SK-N-SH (cell line): ENCODE measurements around the gene CEP70. TPM values are rescaled to one million over a fixed set of nuclear protein-coding genes. Genes with fewer than 3 reads are reported as not detected.
"Not testable (repeated sequence)": the region's sequence is repeated elsewhere in the genome, so short reads cannot be mapped to it uniquely, and the experiment has no call there.

Experiments used
- CTCF ChIA-PET: fragments of 300-600, 350-600 bp; formaldehyde crosslinking; extraction: SDS; loops from one replicate; lab custom pipeline; 2021; lab: Yijun Ruan, JAX
- POLR2A ChIA-PET: fragments of 350-600 bp; sonication (Branson Sonifier 250); formaldehyde crosslinking; extraction: SDS; loops from one replicate; lab custom pipeline; 2020; ENCODE audit warnings: antibody characterized with exemption, inconsistent platforms; lab: Yijun Ruan, JAX
- DNase-seq: peaks from one replicate; pipeline ENCODE4 v3.0.0; 2012
- H2AFZ ChIP-seq: fragments of 200-600 bp; sonication (generic); 2 replicates; pipeline ENCODE4 v1.8.1; 2016; ENCODE audit warnings: antibody characterized with exemption, mild to moderate bottlenecking, low read depth
- H3F3A ChIP-seq: fragments of 200-600 bp; sonication (generic); replicated peaks from 2 replicates; pipeline ENCODE3; 2016; ENCODE audit warnings: antibody characterized with exemption, mild to moderate bottlenecking; ENCODE audit not compliant: insufficient read depth
- H3K27ac ChIP-seq, 2 experiments: fragments of 200-500 bp in 1 of 2; fragments of 200-600 bp in 1 of 2; sonication (Bioruptor generic) in 1 of 2; sonication (generic), shearing (Covaris generic) in 1 of 2; 2 replicates each; pipeline versions ENCODE4 v1.5.1 to v1.6.1; 2014 to 2016; ENCODE audit warnings: low read depth in 2 of 2, inconsistent platforms in 1 of 2, low read length in 1 of 2, mild to moderate bottlenecking in 1 of 2, mixed read lengths in 1 of 2
- H3K27me3 ChIP-seq: fragments of 200-600 bp; sonication (generic), shearing (Covaris generic); 2 replicates; pipeline ENCODE4 v1.6.1; 2016; ENCODE audit warnings: mixed run types; ENCODE audit not compliant: insufficient read depth
- H3K36me3 ChIP-seq, 2 experiments: fragments of 200-500 bp in 1 of 2; fragments of 200-600 bp in 1 of 2; sonication (Bioruptor generic) in 1 of 2; sonication (generic) in 1 of 2; replicated peaks in 1 of 2; 2 replicates each; pipeline versions ENCODE3 to v1.5.1; 2014 to 2016; ENCODE audit warnings: low read length in 1 of 2, mild to moderate bottlenecking in 1 of 2; ENCODE audit not compliant: insufficient read depth in 2 of 2, control insufficient read depth in 1 of 2
- H3K4me1 ChIP-seq, 2 experiments: fragments of 200-500 bp in 1 of 2; fragments of 200-600 bp in 1 of 2; sonication (Bioruptor generic) in 1 of 2; sonication (generic), shearing (Covaris generic) in 1 of 2; 2 replicates each; pipeline versions ENCODE4 v1.5.1 to v1.6.1; 2014 to 2016; ENCODE audit warnings: low read depth in 1 of 2, low read length in 1 of 2, mixed run types in 1 of 2; ENCODE audit not compliant: insufficient read depth in 2 of 2, control insufficient read depth in 1 of 2
- H3K4me2 ChIP-seq: fragments of 200-600 bp; sonication (generic), shearing (Covaris generic); 2 replicates; pipeline ENCODE4 v1.6.1; 2017; ENCODE audit warnings: mixed run types
- H3K4me3 ChIP-seq, 2 experiments: fragments of 200-500 bp in 1 of 2; fragments of 200-600 bp in 1 of 2; sonication (Bioruptor generic) in 1 of 2; sonication (generic), shearing (Covaris generic) in 1 of 2; 2 replicates each; pipeline versions ENCODE4 v1.5.1 to v1.8.1; 2014 to 2016; ENCODE audit warnings: low read depth in 2 of 2, inconsistent platforms in 1 of 2, low read length in 1 of 2, mild to moderate bottlenecking in 1 of 2, mixed read lengths in 1 of 2, moderate library complexity in 1 of 2
- H3K79me2 ChIP-seq: fragments of 200-600 bp; sonication (generic); 2 replicates; pipeline ENCODE4 v1.8.1; 2017; ENCODE audit warnings: mild to moderate bottlenecking; ENCODE audit not compliant: insufficient read depth
- H3K9ac ChIP-seq: fragments of 200-600 bp; sonication (generic); 2 replicates; pipeline ENCODE4 v1.6.1; 2017; ENCODE audit warnings: mixed run types
- H3K9me2 ChIP-seq: fragments of 200-600 bp; sonication (generic); 2 replicates; pipeline ENCODE4 v1.6.1; 2017; ENCODE audit warnings: mixed run types
- H3K9me3 ChIP-seq: fragments of 200-600 bp; sonication (generic); 2 replicates; pipeline ENCODE4 v1.6.1; 2017; ENCODE audit warnings: mixed run types, mild to moderate bottlenecking, moderate library complexity
- H4K20me1 ChIP-seq: fragments of 200-600 bp; sonication (generic); 2 replicates; pipeline ENCODE4 v1.6.1; 2017; ENCODE audit warnings: mild to moderate bottlenecking, mixed run types; ENCODE audit not compliant: insufficient read depth
- EP300 ChIP-seq, 2 experiments: IDR thresholded peaks; 2 replicates each; pipeline versions ENCODE4 v1.4.0 to v1.6.1; 2012; ENCODE audit warnings: borderline replicate concordance in 1 of 2, low read depth in 1 of 2, low read length in 1 of 2
- EZH2phosphoT487 ChIP-seq: fragments of 200-600 bp; sonication (generic); IDR thresholded peaks from 2 replicates; pipeline ENCODE4 v1.6.1; 2017; ENCODE audit warnings: low read depth, mixed run types, mild to moderate bottlenecking, antibody characterized with exemption, moderate library complexity, borderline replicate concordance
- FOXM1 ChIP-seq: IDR thresholded peaks from 2 replicates; pipeline ENCODE4 v1.4.0; 2012; ENCODE audit warnings: low read depth, mild to moderate bottlenecking
- GABPA ChIP-seq: IDR thresholded peaks from 2 replicates; pipeline ENCODE4 v1.4.0; 2012; ENCODE audit warnings: low read depth, mild to moderate bottlenecking
- JUND ChIP-seq: IDR thresholded peaks from 2 replicates; pipeline ENCODE4 v1.4.0; 2012
- NRF1 ChIP-seq: IDR thresholded peaks from 2 replicates; pipeline ENCODE4 v1.6.1; 2012; ENCODE audit warnings: low read depth, mild to moderate bottlenecking, low read length
- POLR2AphosphoS5 ChIP-seq: IDR thresholded peaks from 2 replicates; pipeline ENCODE4 v1.6.1; 2012; ENCODE audit warnings: low read depth, low read length
- RCOR1 ChIP-seq: fragments of 150-350 bp; IDR thresholded peaks from 2 replicates; pipeline ENCODE4 v1.6.1; 2017; ENCODE audit warnings: antibody characterized with exemption, low read length
- RFX5 ChIP-seq: IDR thresholded peaks from 2 replicates; pipeline ENCODE4 v1.6.1; 2012; ENCODE audit warnings: mild to moderate bottlenecking, improper control_type of control experiment, low read length
- YY1 ChIP-seq: IDR thresholded peaks from 2 replicates; pipeline ENCODE4 v1.4.0; 2012; ENCODE audit warnings: low read depth, mild to moderate bottlenecking
- WGBS: methylation state at CpG from one replicate; pipeline ENCODE4 v1.1.6; 2017; ENCODE audit warnings: low lambda C conversion rate; 5-methylcytosine and 5-hydroxymethylcytosine counted together
- polyA plus RNA-seq, 3 experiments: library from polyadenylated mRNA; depleted of rRNA; stranded (reverse); fragments of >200 nt; gene quantifications; 2 replicates each; pipeline ENCODE4 v1.2.3, GENCODE V29; 2012
- TF ChIP-seq, protein P1 (sequence below): IDR thresholded peaks from 2 replicates; pipeline ENCODE4; 2012
- TF ChIP-seq, protein P2 (sequence below): fragments of 150-350 bp; IDR thresholded peaks from 2 replicates; pipeline ENCODE4 v1.6.1; 2016; ENCODE audit warnings: mild to moderate bottlenecking, low read depth, low read length

Gene CEP70
- polyA plus RNA-seq, 1 of the 3 experiments (the other 2 are of a cell fraction): 3.7 TPM

DNA sequence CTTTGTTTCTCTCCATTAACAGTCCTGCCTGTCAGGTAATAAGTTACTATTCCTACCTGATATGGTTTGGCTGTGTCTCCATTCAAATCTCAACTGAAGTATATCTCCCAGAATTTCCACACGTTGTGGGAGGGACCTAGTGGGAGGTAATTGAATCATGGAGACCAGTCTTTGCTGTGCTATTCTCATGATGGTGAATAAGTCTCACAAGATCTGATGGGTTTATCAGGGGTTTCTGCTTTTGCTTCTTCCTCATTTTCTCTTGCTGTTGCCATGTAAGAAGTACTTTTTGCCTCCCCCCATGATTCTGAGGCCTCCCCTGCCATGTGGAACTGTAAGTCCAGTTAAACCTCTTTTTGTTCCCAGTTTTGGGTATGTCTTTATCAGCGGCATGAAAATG lies 7.6 kb upstream of the CEP70 start:
- H3K79me2 ChIP-seq, H3K4me2 ChIP-seq, H3K36me3 ChIP-seq, H3K4me1 ChIP-seq, DNase-seq, H3K9me3 ChIP-seq, H3K27me3 ChIP-seq, H2AFZ ChIP-seq, H3K9me2 ChIP-seq, H4K20me1 ChIP-seq, H3K9ac ChIP-seq, H3F3A ChIP-seq, H3K4me3 ChIP-seq, POLR2A ChIA-PET, H3K27ac ChIP-seq: not testable (repeated sequence)
- 45% methylated on average over 2 of the region's 2 CpGs for WGBS
- CTCF ChIA-PET: interaction anchor here (1.2 kb wide), 1 partner anchor 334 kb away, joined by 3 read pairs; no protein-coding TSS in a partner anchor

DNA sequence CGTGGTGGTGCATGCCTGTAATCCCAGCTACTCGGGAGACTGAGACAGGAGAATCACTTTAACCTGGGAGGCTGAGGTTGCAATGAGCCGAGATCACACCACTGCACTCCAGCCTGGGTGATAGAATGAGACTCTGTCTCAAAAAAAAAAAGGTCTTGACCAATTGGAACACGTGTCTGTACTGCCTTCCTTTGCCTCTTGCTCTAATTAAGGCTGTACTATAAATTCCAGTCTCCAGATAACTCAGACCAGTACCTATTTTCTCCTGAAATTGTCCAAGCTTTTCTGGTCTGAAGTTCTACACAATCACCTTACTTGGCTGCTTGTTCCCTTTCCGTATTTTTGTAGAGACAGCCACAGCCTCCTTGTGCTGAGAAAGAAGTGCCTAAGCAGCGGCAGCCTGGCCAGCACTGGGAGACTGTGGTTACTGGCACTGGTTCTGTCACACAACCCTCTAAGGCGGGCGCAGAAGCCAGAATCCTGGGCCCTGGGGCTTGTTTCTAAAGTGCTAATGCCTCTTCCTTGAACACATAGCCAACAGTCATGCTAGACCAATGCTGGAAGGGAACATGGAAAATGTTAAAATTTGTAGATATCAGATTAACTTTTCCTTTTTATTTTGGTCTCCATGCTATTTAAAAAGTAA lies 6.2 kb upstream of the CEP70 start:
- H3K4me1 ChIP-seq: no peaks in the 10 kb centered on the region
- H3K9me2 ChIP-seq: no peaks in the 10 kb centered on the region
- DNase-seq: no peak
- no peaks in the 10 kb centered on the region for H3K27me3 ChIP-seq
- no peak overlapping the region for H2AFZ ChIP-seq
- no peaks in the 10 kb centered on the region for H3K79me2 ChIP-seq
- no peak overlapping the region for H3K9ac ChIP-seq
- H3F3A ChIP-seq: no peaks in the 10 kb centered on the region
- H3K27ac ChIP-seq: no peak overlapping the region
- no peak overlapping the region for H3K4me2 ChIP-seq
- no peaks in the 10 kb centered on the region for H3K9me3 ChIP-seq
- TF ChIP-seq, protein P1, sequence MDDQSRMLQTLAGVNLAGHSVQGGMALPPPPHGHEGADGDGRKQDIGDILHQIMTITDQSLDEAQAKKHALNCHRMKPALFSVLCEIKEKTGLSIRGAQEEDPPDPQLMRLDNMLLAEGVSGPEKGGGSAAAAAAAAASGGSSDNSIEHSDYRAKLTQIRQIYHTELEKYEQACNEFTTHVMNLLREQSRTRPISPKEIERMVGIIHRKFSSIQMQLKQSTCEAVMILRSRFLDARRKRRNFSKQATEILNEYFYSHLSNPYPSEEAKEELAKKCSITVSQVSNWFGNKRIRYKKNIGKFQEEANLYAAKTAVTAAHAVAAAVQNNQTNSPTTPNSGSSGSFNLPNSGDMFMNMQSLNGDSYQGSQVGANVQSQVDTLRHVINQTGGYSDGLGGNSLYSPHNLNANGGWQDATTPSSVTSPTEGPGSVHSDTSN: no peak
- TF ChIP-seq EP300 (IDR thresholded peaks at IDR 0.05; ENCODE audit: borderline replicate concordance in 1 of 2, low read depth in 1 of 2, low read length in 1 of 2) (no peak), JUND (no peak), RFX5 (no peak), POLR2AphosphoS5 (no peak), NRF1 (no peak), RCOR1 (no peak), GABPA (no peak), FOXM1 (no peak), YY1 (no peak), EZH2phosphoT487 (no peak)
- TF ChIP-seq, protein P2, sequence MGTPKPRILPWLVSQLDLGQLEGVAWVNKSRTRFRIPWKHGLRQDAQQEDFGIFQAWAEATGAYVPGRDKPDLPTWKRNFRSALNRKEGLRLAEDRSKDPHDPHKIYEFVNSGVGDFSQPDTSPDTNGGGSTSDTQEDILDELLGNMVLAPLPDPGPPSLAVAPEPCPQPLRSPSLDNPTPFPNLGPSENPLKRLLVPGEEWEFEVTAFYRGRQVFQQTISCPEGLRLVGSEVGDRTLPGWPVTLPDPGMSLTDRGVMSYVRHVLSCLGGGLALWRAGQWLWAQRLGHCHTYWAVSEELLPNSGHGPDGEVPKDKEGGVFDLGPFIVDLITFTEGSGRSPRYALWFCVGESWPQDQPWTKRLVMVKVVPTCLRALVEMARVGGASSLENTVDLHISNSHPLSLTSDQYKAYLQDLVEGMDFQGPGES: no peak
- CTCF ChIA-PET: interaction anchor here (1.2 to 4.8 kb wide), 3 partner anchors 315 to 336 kb away, joined by 3 to 51 read pairs (median 9); no protein-coding TSS in a partner anchor
- WGBS: 75% methylated on average over 8 of the region's 8 CpGs
- no peaks in the 10 kb centered on the region for H3K36me3 ChIP-seq
- POLR2A ChIA-PET: no interaction called here
- H3K4me3 ChIP-seq: no peak overlapping the region
- H4K20me1 ChIP-seq: no peaks in the 10 kb centered on the region
